C4-2B (cell line): Measurements from ENCODE around the gene DLK2.

Source experiments
- ZFX ChIP-seq: fragments of 450-650 bp; IDR thresholded peaks from 2 replicates; pipeline ENCODE4 v1.6.1; 2017
- TF ChIP-seq, protein P1 (sequence below): fragments of 450-650 bp; conservative IDR thresholded peaks from 2 replicates; pipeline ENCODE4 v1.5.1; 2017; ENCODE audit warnings: mild to moderate bottlenecking

DNA sequence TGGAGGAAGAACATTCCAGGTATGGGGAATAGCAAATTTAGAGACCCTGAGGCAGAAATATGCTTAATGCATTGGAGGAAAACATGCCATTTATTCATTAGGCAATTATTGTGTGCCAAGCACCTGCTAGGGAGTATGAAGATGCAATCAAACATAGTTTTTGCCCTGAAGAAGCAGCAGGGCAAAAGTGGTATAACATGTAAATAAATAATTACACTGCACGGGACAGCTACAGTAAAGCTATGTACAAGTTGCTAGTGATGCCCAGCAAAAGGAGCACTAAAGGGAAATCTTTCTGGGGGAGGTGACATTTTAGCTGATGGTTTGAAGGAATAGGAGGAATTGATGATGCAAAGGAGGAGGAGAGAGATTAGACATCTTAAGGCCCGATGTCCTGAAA, 21.4 kb upstream of the DLK2 start:
- TF ChIP-seq, protein P1, sequence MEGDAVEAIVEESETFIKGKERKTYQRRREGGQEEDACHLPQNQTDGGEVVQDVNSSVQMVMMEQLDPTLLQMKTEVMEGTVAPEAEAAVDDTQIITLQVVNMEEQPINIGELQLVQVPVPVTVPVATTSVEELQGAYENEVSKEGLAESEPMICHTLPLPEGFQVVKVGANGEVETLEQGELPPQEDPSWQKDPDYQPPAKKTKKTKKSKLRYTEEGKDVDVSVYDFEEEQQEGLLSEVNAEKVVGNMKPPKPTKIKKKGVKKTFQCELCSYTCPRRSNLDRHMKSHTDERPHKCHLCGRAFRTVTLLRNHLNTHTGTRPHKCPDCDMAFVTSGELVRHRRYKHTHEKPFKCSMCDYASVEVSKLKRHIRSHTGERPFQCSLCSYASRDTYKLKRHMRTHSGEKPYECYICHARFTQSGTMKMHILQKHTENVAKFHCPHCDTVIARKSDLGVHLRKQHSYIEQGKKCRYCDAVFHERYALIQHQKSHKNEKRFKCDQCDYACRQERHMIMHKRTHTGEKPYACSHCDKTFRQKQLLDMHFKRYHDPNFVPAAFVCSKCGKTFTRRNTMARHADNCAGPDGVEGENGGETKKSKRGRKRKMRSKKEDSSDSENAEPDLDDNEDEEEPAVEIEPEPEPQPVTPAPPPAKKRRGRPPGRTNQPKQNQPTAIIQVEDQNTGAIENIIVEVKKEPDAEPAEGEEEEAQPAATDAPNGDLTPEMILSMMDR, result no peak
- no peak for TF ChIP-seq ZFX
